GM18508 (cell line): Measurements from ENCODE around the gene RNF157.

ENCODE experiments used
- ATAC-seq: cut with Tn5 transposase; IDR thresholded peaks from one replicate; pipeline ENCODE4 v1.9.1; 2021; ENCODE audit warnings: moderate number of reproducible peaks; ENCODE audit not compliant: insufficient read depth, unreplicated experiment

The RNF157 gene

GRCh38 chr17:76164331-76164730 lies 76.0 kb downstream of the RNF157 start:
- ATAC-seq = no peak

- ATAC-seq = no peak
These were observed 76.4 kb downstream of the RNF157 start for GRCh38 chr17:76163919-76164318.

- ATAC-seq = no peak
These were observed 78.5 kb downstream of the RNF157 start for GRCh38 chr17:76161619-76162266.

GRCh38 chr17:76160896-76161528 lies 79.3 kb downstream of the RNF157 start:
- ATAC-seq = no peak

- no peak for ATAC-seq
These were observed 81.1 kb downstream of the RNF157 start for GRCh38 chr17:76159157-76159556.

- no peak for ATAC-seq
These were observed 82.5 kb downstream of the RNF157 start for GRCh38 chr17:76157759-76158158.

- ATAC-seq = no peak
These were observed 83.7 kb downstream of the RNF157 start for GRCh38 chr17:76156662-76156991.

GRCh38 chr17:76155988-76156661 lies 84.2 kb downstream of the RNF157 start:
- ATAC-seq = no peak

- ATAC-seq = no peak
These were observed 85.1 kb downstream of the RNF157 start for GRCh38 chr17:76154936-76155845.

- ATAC-seq = no peak
These were observed 86.0 kb downstream of the RNF157 start for GRCh38 chr17:76154292-76154691.

GRCh38 chr17:76153640-76154039 lies 86.7 kb downstream of the RNF157 start:
- ATAC-seq = no peak

GRCh38 chr17:76153202-76153601 lies 87.1 kb downstream of the RNF157 start:
- ATAC-seq = no peak

- ATAC-seq = no peak
These were observed 87.7 kb downstream of the RNF157 start for GRCh38 chr17:76152591-76152990.

GRCh38 chr17:76151896-76152454 lies 88.3 kb downstream of the RNF157 start:
- no peak for ATAC-seq

- no peak for ATAC-seq
These were observed 89.3 kb downstream of the RNF157 start for GRCh38 chr17:76150712-76151622.

GRCh38 chr17:76149214-76149613 lies 91.1 kb downstream of the RNF157 start:
- no peak for ATAC-seq

GRCh38 chr17:76148015-76148326 lies 92.3 kb downstream of the RNF157 start:
- no peak for ATAC-seq

GRCh38 chr17:76147211-76148014 lies 92.9 kb downstream of the RNF157 start:
- ATAC-seq = no peak
